Kidney (tissue), 14 donors: ENCODE data around the gene MYO9B. TPM values are rescaled to one million over a fixed set of nuclear protein-coding genes. Genes with fewer than 3 reads are reported as not detected.

Experiments
- DNase-seq, 5 donors: peaks; one replicate each; pipeline ENCODE4 v3.0.0-alpha.2; 2013 to 2020
- FAIRE-seq: peaks from 2 replicates; lab custom pipeline; 2012; peaks lifted over from hg19 to GRCh38; lab: Jason Lieb, UNC
- H3K27ac ChIP-seq, 2 donors: one replicate each; pipeline ENCODE4 v1.7.0; 2013; ENCODE audit warnings: low read depth in 2 of 2, low read length in 2 of 2, inconsistent platforms in 1 of 2
- H3K27me3 ChIP-seq: one replicate; pipeline ENCODE4 v1.7.1; 2013; ENCODE audit warnings: low read length, inconsistent platforms; ENCODE audit not compliant: control insufficient read depth, insufficient read depth
- H3K36me3 ChIP-seq, 3 donors: one replicate each; pipeline versions ENCODE4 v1.7.0 to v1.7.1; 2013; ENCODE audit warnings: low read length in 3 of 3, control low read depth in 1 of 3, inconsistent platforms in 1 of 3; ENCODE audit not compliant: insufficient read depth in 3 of 3, control insufficient read depth in 2 of 3
- H3K4me1 ChIP-seq, 3 donors: one replicate each; pipeline versions ENCODE4 v1.7.0 to v1.7.1; 2013; ENCODE audit warnings: low read length in 3 of 3, inconsistent platforms in 1 of 3, low read depth in 1 of 3; ENCODE audit not compliant: control insufficient read depth in 2 of 3, insufficient read depth in 2 of 3
- H3K4me3 ChIP-seq, 3 donors: one replicate each; pipeline versions ENCODE4 v1.7.0 to v1.8.1; 2013; ENCODE audit warnings: low read length in 3 of 3, control low read depth in 1 of 3, inconsistent platforms in 1 of 3
- H3K9ac ChIP-seq, 3 donors: one replicate each; pipeline versions ENCODE4 v1.7.0 to v1.7.1; 2013; ENCODE audit warnings: low read length in 3 of 3, control low read depth in 1 of 3, inconsistent platforms in 1 of 3
- H3K9me3 ChIP-seq, 3 donors: one replicate each; pipeline versions ENCODE4 v1.7.0 to v1.7.1; 2013; ENCODE audit warnings: low read length in 3 of 3, control low read depth in 1 of 3, inconsistent platforms in 1 of 3; ENCODE audit not compliant: control insufficient read depth in 2 of 3, insufficient read depth in 1 of 3
- CTCF ChIP-seq: IDR thresholded peaks from 3 replicates; pipeline ENCODE4 v1.5.1; 2012; ENCODE audit warnings: mild to moderate bottlenecking, moderate library complexity, borderline replicate concordance; ENCODE audit not compliant: insufficient read depth; ENCODE audit errors: extremely low read depth
- intact Hi-C: fragments of 100-400 bp; cut with DNase I; formaldehyde crosslinking; loops from one replicate; pipeline ENCODE4 v1.11.1; 2022
- polyA plus RNA-seq: library from polyadenylated mRNA; stranded (reverse); fragments of 350-450 nt; fragmentation: Illumina TruSeq; extraction: RNeasy Lipid Tissue Mini Kit (QIAGEN cat#74804); gene quantifications from one replicate; pipeline ENCODE4 v1.2.3, GENCODE V29; 2014; ENCODE audit warnings: low read depth, low replicate concordance; ENCODE audit not compliant: insufficient read depth
- total RNA-seq: library from RNA; stranded (reverse); fragmentation: NEBNext Ultra II Directional; extraction: Animal tissue kit (Norgen Biotek cat#: 25700); gene quantifications from one replicate; pipeline ENCODE4 v1.2.1, GENCODE V29; 2021
- donor health status: control.
- donor health status: control.
- donor health status: control.
- donor health status: control.
- donor health status: control.
- donor health status: DM: yes; HTN: yes; CAD: no.
- donor health status: Normal renal cell carcinoma (clear cell type).

Gene MYO9B
- total and polyA plus RNA-seq, 2 donors from 2014 or later, result 14.7 to 68.1 TPM

- FAIRE-seq (peak; percentile 46), DNase-seq (peak; percentile 98 to 100 (median 99))
- peak within 1 kb of the TSS; percentile 53 to 79 (median 79) for H3K4me3 ChIP-seq
- no peaks in the 10 kb centered on the region for H3K27me3 ChIP-seq
- no peak for TF ChIP-seq CTCF
- intact Hi-C loops, result no loop called here
- H3K9me3 ChIP-seq, result no peaks in the 10 kb centered on the region
- H3K27ac ChIP-seq, result peak within 1 kb of the TSS; percentile 93 to 98
- H3K9ac ChIP-seq, result peak within 1 kb of the TSS; percentile 47 to 77 (median 64)
- peaks cover 0 to 8% (median 0%) of the 10 kb centered on the region in 3 donors for H3K36me3 ChIP-seq
- H3K4me1 ChIP-seq, result peaks cover 0 to 4% (median 0%) of the 10 kb centered on the region in 3 donors
Observed at GRCh38 chr19:17226002-17226933, 150.7 kb downstream of the MYO9B start, which contains the start of gene OCEL1. Gene OCEL1, plus strand, starts transcription at chr19:17226226. Its CDS starts 22 bp downstream, at chr19:17226248.

- Histone ChIP-seq H3K27me3 (no peaks in the 10 kb centered on the region), H3K27ac (no peak overlapping the region), H3K4me3 (no peak overlapping the region), H3K9me3 (no peaks in the 10 kb centered on the region), H3K4me1 (peaks cover 0 to 4% (median 0%) of the 10 kb centered on the region in 3 donors), H3K9ac (no peak overlapping the region), H3K36me3 (peaks cover 0 to 8% (median 2%) of the 10 kb centered on the region in 3 donors)
- DNase-seq (peak in 1 of 5 donors; percentile 63), FAIRE-seq (no peak)
- no peak for TF ChIP-seq CTCF
- intact Hi-C loops, result no loop called here
Observed at GRCh38 chr19:17227798-17228367, 152.3 kb downstream of the MYO9B start.

- Histone ChIP-seq H3K36me3 (peaks cover 0 to 8% (median 2%) of the 10 kb centered on the region in 3 donors), H3K27ac (no peak overlapping the region), H3K4me3 (no peak overlapping the region), H3K9ac (no peak overlapping the region), H3K4me1 (peaks cover 0 to 4% (median 0%) of the 10 kb centered on the region in 3 donors), H3K9me3 (no peaks in the 10 kb centered on the region), H3K27me3 (no peaks in the 10 kb centered on the region)
- TF ChIP-seq CTCF, result no peak
- intact Hi-C loops, result no loop called here
- FAIRE-seq (no peak), DNase-seq (no peak)
Observed at GRCh38 chr19:17229890-17230289, 154.3 kb downstream of the MYO9B start.
